K562 (cell line): ENCODE measurements around the gene ATP5MC3. TPM values are rescaled to one million over a fixed set of nuclear protein-coding genes. Genes with fewer than 3 reads are reported as not detected.

ENCODE experiments used
- ATF1 ChIP-seq, 2 experiments: fragments of 450-650 bp in 1 of 2; IDR thresholded peaks; 2 replicates each; pipeline ENCODE4 v1.6.1; 2016; ENCODE audit warnings: missing compliant biosample characterization in 1 of 2, missing genetic modification characterization in 1 of 2
- E2F3 ChIP-seq: fragments of 250-450 bp; sonication (Bioruptor Pico); IDR thresholded peaks from 2 replicates; pipeline ENCODE4 v1.4.0; 2020; ENCODE audit warnings: mild to moderate bottlenecking
- GTF2B ChIP-seq: IDR thresholded peaks from 2 replicates; pipeline ENCODE4 v1.6.1; 2011; ENCODE audit not compliant: insufficient read length; ENCODE audit errors: extremely low read depth
- HNRNPUL1 ChIP-seq: fragments of 200-400 bp; formaldehyde crosslinking; IDR thresholded peaks from 2 replicates; pipeline ENCODE4 v1.6.1; 2017; ENCODE audit warnings: low read length
- LCOR ChIP-seq: sonication (generic); formaldehyde crosslinking; IDR thresholded peaks from 2 replicates; pipeline ENCODE4 v1.8.0; 2022; ENCODE audit warnings: mild to moderate bottlenecking, missing genetic modification reagents
- MYC ChIP-seq, 2 experiments: fragments of 250-450 bp in 1 of 2; sonication (Bioruptor Pico) in 1 of 2; IDR thresholded peaks; 2 replicates each; pipeline versions ENCODE4 v1.5.1 to v1.6.1; 2012 to 2021; ENCODE audit warnings: low read depth in 2 of 2, borderline replicate concordance in 1 of 2, improper control_type of control experiment in 1 of 2, low read length in 1 of 2, mild to moderate bottlenecking in 1 of 2, moderate library complexity in 1 of 2
- NCOR1 ChIP-seq: fragments of 450-650 bp; IDR thresholded peaks from 2 replicates; pipeline ENCODE4 v1.6.1; 2016; ENCODE audit warnings: mild to moderate bottlenecking, moderate library complexity
- POLR2H ChIP-seq: IDR thresholded peaks from 2 replicates; pipeline ENCODE4 v1.6.1; 2016; ENCODE audit warnings: missing genetic modification characterization, low read depth, mild to moderate bottlenecking, control low read depth, missing compliant biosample characterization, moderate library complexity
- RBM39 ChIP-seq: fragments of 200-400 bp; formaldehyde crosslinking; optimal IDR thresholded peaks from 2 replicates; pipeline ENCODE3; 2018; ENCODE audit warnings: low read depth, low read length
- SMARCA4 ChIP-seq: fragments of 450-650 bp; IDR thresholded peaks from 2 replicates; pipeline ENCODE4 v1.6.1; 2016
- SRSF1 ChIP-seq: fragments of 200-400 bp; formaldehyde crosslinking; IDR thresholded peaks from 2 replicates; pipeline ENCODE4 v1.6.1; 2017; ENCODE audit warnings: mild to moderate bottlenecking, low read depth, low read length, moderate library complexity
- TCFL5 ChIP-seq: fragments of 250-450 bp; sonication (Bioruptor Pico); conservative IDR thresholded peaks from 2 replicates; pipeline ENCODE4 v1.6.1; 2021; ENCODE audit warnings: mild to moderate bottlenecking, moderate library complexity, matching md5 sums
- TGIF2 ChIP-seq: sonication (generic); formaldehyde crosslinking; IDR thresholded peaks from 2 replicates; pipeline ENCODE4 v1.8.1; 2022; ENCODE audit warnings: mild to moderate bottlenecking, missing genetic modification reagents, moderate library complexity
- XRCC5 ChIP-seq: fragments of 200-400 bp; formaldehyde crosslinking; IDR thresholded peaks from 2 replicates; pipeline ENCODE4 v1.6.1; 2017; ENCODE audit warnings: low read depth, mild to moderate bottlenecking, low read length
- ZNF282 ChIP-seq: sonication (generic); formaldehyde crosslinking; IDR thresholded peaks from 2 replicates; pipeline ENCODE4 v1.8.1; 2023; ENCODE audit warnings: missing genetic modification reagents
- ZNF408 ChIP-seq: fragments of 250-450 bp; sonication (Bioruptor Pico); IDR thresholded peaks from 2 replicates; pipeline ENCODE4 v1.4.0; 2020; ENCODE audit warnings: low read depth, mild to moderate bottlenecking, moderate library complexity
- ZNF584 ChIP-seq: fragments of 200-800 bp; sonication (Bioruptor generic); IDR thresholded peaks from 2 replicates; pipeline ENCODE4 v1.6.1; 2016; ENCODE audit warnings: low read depth, mild to moderate bottlenecking, missing genetic modification characterization, missing compliant biosample characterization
- ZZZ3 ChIP-seq: fragments of 450-650 bp; IDR thresholded peaks from 2 replicates; pipeline ENCODE4 v1.6.1; 2016; ENCODE audit warnings: antibody characterized with exemption, mild to moderate bottlenecking, moderate library complexity
- polyA plus RNA-seq, 8 experiments: library from polyadenylated mRNA; depleted of rRNA in 4 of 8; stranded (reverse) in 5 of 8; unstranded in 3 of 8; fragments of >200 nt; fragmentation: Nextera tagmentation in 2 of 8; fragmentation: Illumina TruSeq in 1 of 8; extraction: Ambion mirVana in 2 of 8; extraction: Trizol in 1 of 8; gene quantifications; 2 replicates each; pipeline versions ENCODE4 v1.2.1 to v1.2.3, GENCODE V29; 2011 to 2014; ENCODE audit warnings: inconsistent platforms in 1 of 8, missing spikeins in 1 of 8
- total RNA-seq, 7 experiments: library from RNA; depleted of rRNA in 6 of 7; stranded (reverse); fragments of >200 nt in 6 of 7; fragmentation: Illumina TruSeq in 2 of 7; extraction: Trizol in 2 of 7; gene quantifications; 2 replicates each; pipeline versions ENCODE4 v1.2.1 to v1.2.3, GENCODE V29; 2011 to 2021; ENCODE audit warnings: low replicate concordance in 1 of 7
- TF ChIP-seq, protein P1 (sequence below), 3 experiments: fragments of 200-800 bp in 1 of 3; fragments of 250-450 bp in 1 of 3; fragments of 450-650 bp in 1 of 3; sonication (Bioruptor Pico) in 1 of 3; sonication (Bioruptor generic) in 1 of 3; formaldehyde crosslinking in 1 of 3; IDR thresholded peaks; 2 replicates each; pipeline versions ENCODE4 v1.6.1 to v1.8.0; 2016 to 2022; ENCODE audit warnings: mild to moderate bottlenecking in 2 of 3, missing genetic modification characterization in 2 of 3, missing compliant biosample characterization in 1 of 3, moderate library complexity in 1 of 3
- TF ChIP-seq, protein P2 (sequence below): fragments of 450-650 bp; conservative IDR thresholded peaks from 2 replicates; pipeline ENCODE4 v1.6.1; 2016; ENCODE audit warnings: missing genetic modification characterization, low read depth, mild to moderate bottlenecking, control low read depth, missing compliant biosample characterization

ATP5MC3 gene
- total and polyA plus RNA-seq, 9 of the 15 experiments (the other 6 are each of a cell fraction or from before 2014, with no cell fraction given): 423 to 2,565 (median 1,012) TPM

DNA sequence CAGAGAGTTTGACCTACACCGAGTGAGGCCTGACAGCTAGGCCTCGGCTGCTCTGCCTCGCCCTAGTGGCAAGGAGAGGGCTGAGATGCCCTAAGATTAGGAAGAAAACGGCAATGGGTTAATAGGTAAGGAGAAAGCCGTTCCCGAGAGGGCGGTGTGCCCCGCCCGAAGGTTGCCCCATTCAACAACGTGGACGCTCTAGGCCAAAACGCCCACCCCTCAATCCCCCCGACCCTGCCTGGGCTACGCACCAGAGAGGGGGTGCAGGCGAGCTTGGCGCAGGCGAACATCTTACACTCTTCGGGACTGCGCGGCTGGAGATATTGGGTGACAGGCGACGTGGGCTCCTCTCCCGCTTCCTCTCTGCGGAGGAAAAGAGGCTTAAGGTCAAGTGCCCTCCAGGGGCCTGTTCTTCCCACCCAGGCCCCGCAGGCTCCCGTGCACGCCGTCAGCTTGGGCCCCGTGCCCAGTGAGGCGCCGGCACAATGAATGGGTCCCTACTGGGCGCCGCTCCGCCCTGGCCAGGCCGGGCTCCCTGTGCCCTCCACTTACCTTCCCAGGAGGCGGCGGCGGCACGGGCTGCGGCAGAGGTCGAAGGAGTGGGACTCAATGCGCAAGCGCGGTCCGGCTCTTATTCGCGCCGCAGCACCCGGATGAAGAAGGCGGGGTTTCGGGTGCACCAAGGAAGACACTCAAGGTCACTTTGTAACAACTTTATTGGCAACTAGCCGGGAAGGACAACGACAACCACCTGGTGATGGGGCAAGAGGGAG lies at the start of gene ATP5MC3 (continued):
- TF ChIP-seq ZNF584 (CRISPR knock-in tag) (peak; percentile 92; the same call in 1 of the 2 replicates), ZNF408 (CRISPR knock-in tag) (no peak), TGIF2 (CRISPR knock-in tag) (peak; percentile 69; the same call in 1 of the 2 replicates), RBM39 (no peak), SMARCA4 (no peak; the same call in 1 of the 2 replicates), ZNF282 (peak; percentile 34; the same call in 1 of the 2 replicates), NCOR1 (peak; percentile 67; the same call in 1 of the 2 replicates), E2F3 (CRISPR knock-in tag) (no peak), ZZZ3 (peak; percentile 89), POLR2H (tag) (peak; percentile 80), XRCC5 (peak; percentile 80; the same call in 1 of the 2 replicates), MYC (IDR thresholded peaks at IDR 0.05; ENCODE audit: low read depth, low read length) (peak; percentile 91), MYC (CRISPR knock-in tag; IDR thresholded peaks at IDR 0.05; ENCODE audit: borderline replicate concordance, low read depth) (peak; percentile 61; the same call in 1 of the 2 replicates), TCFL5 (CRISPR knock-in tag) (no peak), GTF2B (no peak), SRSF1 (no peak), LCOR (peak; percentile 96), HNRNPUL1 (no peak), ATF1 (CRISPR knock-in tag; IDR thresholded peaks at IDR 0.05) (no peak), ATF1 (tag; IDR thresholded peaks at IDR 0.05) (peak; percentile 86; the same call in 1 of the 2 replicates)
- TF ChIP-seq, protein P1, sequence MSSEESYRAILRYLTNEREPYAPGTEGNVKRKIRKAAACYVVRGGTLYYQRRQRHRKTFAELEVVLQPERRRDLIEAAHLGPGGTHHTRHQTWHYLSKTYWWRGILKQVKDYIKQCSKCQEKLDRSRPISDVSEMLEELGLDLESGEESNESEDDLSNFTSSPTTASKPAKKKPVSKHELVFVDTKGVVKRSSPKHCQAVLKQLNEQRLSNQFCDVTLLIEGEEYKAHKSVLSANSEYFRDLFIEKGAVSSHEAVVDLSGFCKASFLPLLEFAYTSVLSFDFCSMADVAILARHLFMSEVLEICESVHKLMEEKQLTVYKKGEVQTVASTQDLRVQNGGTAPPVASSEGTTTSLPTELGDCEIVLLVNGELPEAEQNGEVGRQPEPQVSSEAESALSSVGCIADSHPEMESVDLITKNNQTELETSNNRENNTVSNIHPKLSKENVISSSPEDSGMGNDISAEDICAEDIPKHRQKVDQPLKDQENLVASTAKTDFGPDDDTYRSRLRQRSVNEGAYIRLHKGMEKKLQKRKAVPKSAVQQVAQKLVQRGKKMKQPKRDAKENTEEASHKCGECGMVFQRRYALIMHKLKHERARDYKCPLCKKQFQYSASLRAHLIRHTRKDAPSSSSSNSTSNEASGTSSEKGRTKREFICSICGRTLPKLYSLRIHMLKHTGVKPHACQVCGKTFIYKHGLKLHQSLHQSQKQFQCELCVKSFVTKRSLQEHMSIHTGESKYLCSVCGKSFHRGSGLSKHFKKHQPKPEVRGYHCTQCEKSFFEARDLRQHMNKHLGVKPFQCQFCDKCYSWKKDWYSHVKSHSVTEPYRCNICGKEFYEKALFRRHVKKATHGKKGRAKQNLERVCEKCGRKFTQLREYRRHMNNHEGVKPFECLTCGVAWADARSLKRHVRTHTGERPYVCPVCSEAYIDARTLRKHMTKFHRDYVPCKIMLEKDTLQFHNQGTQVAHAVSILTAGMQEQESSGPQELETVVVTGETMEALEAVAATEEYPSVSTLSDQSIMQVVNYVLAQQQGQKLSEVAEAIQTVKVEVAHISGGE (CRISPR knock-in tag; IDR thresholded peaks at IDR 0.05): peak in 1 of 3 experiments; percentile 81; a peak in 2 of 6 replicates
- TF ChIP-seq, protein P2, sequence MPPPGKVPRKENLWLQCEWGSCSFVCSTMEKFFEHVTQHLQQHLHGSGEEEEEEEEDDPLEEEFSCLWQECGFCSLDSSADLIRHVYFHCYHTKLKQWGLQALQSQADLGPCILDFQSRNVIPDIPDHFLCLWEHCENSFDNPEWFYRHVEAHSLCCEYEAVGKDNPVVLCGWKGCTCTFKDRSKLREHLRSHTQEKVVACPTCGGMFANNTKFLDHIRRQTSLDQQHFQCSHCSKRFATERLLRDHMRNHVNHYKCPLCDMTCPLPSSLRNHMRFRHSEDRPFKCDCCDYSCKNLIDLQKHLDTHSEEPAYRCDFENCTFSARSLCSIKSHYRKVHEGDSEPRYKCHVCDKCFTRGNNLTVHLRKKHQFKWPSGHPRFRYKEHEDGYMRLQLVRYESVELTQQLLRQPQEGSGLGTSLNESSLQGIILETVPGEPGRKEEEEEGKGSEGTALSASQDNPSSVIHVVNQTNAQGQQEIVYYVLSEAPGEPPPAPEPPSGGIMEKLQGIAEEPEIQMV (tag): no peak
